Measurements from ENCODE around the gene SIRPA.

SIRPA gene

DNA sequence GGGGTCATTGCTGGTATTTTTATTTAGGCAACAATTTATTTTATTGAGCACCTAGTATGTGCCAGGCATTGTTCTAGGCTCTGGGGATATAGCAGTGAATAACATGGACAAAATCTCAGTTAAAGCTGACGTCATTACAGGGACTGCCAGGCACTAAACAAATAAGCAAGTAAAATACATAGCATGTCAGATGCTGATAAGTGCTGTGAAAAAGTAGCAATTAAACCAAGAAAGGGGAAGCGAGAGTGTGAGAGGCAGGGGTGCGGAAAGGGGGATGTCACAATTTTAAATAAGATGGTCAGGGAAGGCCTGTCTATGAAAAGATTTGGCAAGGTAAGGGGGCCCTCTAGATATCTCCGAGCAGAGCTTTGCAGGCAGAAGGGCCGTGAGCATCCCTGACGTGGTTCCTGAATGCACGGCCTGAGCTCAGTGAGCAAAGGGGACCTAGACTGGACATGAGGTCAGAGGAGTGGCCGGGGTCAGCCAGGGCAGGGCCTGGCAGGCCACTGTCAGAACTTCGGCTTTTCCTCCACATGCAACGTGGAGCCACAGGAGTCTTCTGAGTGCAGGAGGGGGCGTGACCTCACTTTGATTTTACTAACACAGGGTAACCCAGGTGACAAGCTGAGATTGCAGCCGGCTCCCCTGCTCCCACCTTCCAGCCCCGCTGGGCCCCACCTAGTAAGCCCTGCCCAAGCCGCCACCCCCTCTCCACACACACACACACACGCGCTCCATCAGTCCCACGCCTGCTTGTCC is 24.2 kb upstream of the SIRPA start:
- DNase-seq, result no peak

GRCh38 chr20:1871807-1872458 is 23.3 kb upstream of the SIRPA start:
- no peak for DNase-seq

- DNase-seq, result no peak
Observed at GRCh38 chr20:1872459-1873097, 22.6 kb upstream of the SIRPA start.

GRCh38 chr20:1874450-1875182 is 20.6 kb upstream of the SIRPA start:
- no peak for DNase-seq

GRCh38 chr20:1875183-1875554 is 20.0 kb upstream of the SIRPA start:
- no peak for DNase-seq

- DNase-seq, result peak in 1 of 2 experiments; percentile 21
Observed at GRCh38 chr20:1875762-1876161, 19.4 kb upstream of the SIRPA start.

DNA sequence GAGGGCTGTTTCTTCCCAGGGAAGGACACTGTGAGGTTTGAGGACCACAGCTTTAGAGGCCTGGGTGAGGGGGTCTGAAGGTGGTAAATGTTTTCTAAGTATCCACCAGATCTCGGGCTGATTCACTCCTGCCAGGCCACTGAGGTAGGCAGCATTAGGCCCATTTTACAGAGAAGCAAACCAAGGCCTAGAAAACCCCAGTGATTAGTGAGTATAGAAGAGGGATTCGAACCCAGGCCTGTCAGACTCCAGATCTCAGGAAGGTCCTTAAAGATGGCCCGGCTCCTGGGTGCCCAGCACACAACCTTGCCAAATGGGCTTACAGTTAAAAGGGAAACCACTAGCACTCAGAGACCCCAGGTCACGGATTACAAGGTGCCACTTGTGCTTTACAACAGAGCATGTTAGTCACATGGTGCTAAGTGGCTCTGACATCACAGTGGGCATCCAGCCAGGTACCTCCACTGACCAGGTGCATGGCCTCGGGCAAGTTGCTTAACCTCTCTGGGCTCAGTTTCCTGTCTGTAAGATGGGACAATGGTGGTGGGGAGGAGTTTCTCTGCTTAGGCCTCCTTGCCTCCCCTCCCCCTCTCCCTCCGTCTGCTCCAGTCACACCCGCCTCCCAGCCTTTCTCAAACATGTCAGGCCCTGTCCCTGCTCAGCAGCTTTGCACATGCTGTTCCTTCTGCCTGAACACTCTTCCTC is 18.8 kb upstream of the SIRPA start:
- no peak for DNase-seq

DNA sequence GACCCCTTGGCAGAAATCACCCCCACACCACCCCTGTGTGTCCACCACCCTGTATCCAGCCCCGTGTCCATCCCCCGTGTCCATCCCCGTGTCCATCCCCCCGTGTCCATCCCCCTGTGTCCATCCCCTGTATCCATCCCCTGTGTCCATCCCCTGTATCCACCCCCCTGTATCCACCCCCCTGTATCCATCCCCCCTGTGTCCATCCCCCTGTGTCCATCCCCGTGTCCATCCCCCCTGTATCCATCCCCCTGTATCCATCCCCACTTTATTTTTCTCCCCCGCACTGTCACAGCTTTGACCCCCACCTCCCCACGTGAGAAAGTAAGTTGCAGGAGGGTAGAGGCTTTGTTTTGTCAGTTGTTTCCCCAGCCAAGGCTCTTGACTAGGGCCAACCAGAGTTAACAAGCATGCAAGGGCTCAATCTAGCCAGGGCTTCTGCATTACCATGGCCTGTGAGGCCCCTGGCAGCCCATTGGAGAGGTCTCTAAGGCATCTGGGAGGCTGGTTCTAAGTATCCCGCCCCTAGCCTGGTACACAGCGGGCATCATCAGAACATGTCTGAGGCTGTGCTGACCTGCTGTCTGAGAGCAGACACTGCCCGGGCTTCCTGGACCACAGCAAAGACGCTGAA is 18.1 kb upstream of the SIRPA start:
- peak in 1 of 2 experiments; percentile 6 for DNase-seq

GRCh38 chr20:1877609-1878200 is 17.5 kb upstream of the SIRPA start:
- DNase-seq, result no peak

DNA sequence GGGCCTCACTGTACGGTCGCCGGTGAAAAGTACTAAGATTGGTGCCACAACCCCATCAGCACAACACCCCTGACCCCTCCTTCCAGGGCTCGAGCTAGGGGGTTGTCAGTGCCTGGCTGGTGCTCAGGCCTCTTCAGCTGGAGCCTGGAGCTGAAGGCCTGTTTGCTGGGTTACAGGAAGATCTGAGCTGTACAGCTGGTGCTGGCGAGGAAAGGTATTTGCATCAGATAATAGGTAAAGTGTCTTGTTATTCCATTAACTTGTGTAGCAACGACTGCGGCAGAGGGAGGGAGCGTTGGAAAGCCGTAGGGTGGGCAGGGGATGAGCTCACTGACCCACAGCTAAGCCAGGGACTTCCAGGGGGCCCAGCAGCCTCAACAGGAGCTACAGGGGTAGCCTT is 15.8 kb upstream of the SIRPA start:
- no peak for DNase-seq

GRCh38 chr20:1879934-1880333 is 15.3 kb upstream of the SIRPA start:
- DNase-seq, result no peak

- DNase-seq, result no peak
Observed at GRCh38 chr20:1880529-1881239, 14.5 kb upstream of the SIRPA start.

GRCh38 chr20:1881240-1881835 is 13.9 kb upstream of the SIRPA start:
- no peak for DNase-seq

GRCh38 chr20:1882026-1882425 is 13.2 kb upstream of the SIRPA start:
- DNase-seq, result no peak

- no peak for DNase-seq
Observed at GRCh38 chr20:1883986-1884385, 11.2 kb upstream of the SIRPA start.

- no peak for DNase-seq
Observed at GRCh38 chr20:1885254-1885653, 10.0 kb upstream of the SIRPA start.

- no peak for DNase-seq
Observed at GRCh38 chr20:1885940-1886693, 9.1 kb upstream of the SIRPA start.

DNA sequence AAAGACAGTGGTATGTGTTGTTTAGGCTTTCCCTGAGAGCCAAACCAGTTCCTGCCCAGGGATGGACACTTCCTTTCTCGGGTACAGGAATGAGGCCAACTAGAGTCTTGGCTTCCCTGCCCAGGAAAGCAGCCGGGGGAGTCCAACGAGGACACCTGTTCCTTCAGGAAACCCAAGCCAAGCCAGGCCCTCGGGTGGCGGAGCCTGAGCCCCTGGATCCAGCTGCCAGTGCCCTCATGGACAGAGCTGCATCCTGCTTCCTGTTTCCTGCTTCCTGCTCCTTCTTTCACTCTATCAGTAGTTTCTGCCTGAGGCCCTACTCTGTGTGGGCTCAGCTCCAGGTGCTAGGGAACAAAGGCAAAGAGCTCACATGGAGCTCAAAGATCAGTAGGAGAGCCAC is 7.9 kb upstream of the SIRPA start:
- no peak for DNase-seq

GRCh38 chr20:1887756-1888155 is 7.5 kb upstream of the SIRPA start:
- DNase-seq, result no peak

All from NCI-H2081 (cell line).